ENCODE results near the gene DEPP1. TPM values are rescaled to one million over a fixed set of nuclear protein-coding genes. Genes with fewer than 3 reads are reported as not detected.

The DEPP1 gene
- total and polyA plus RNA-seq, 2 of the 4 experiments (the other 2 are of a cell fraction), result 13.6 to 30.0 TPM

GRCh38 chr10:44998146-44998631, 19.6 kb upstream of the DEPP1 start:
- Histone ChIP-seq H3K4ac (ENCODE audit: low read depth, low read length) (peak overlapping the region; percentile 71), H3K79me1 (ENCODE audit: low read depth in 1 of 2, low read length in 2 of 2) (peaks cover 7 to 27% of the 10 kb centered on the region in 2 experiments), H4K5ac (ENCODE audit: low read depth, low read length) (peak overlapping the region; percentile 42; the same call in 1 of the 2 replicates), H3K4me3 (ENCODE audit: insufficient read depth, low read depth, low read length) (no peak overlapping the region), H3K9ac (ENCODE audit: low read depth, low read length) (no peak overlapping the region), H4K91ac (ENCODE audit: insufficient read depth, low read depth, low read length) (peak overlapping the region; percentile 47; the same call in 1 of the 2 replicates), H3K9me1 (ENCODE audit: insufficient read depth, low read length) (peaks cover 41% of the 10 kb centered on the region), H4K20me1 (ENCODE audit: insufficient read depth, low read length) (no peaks in the 10 kb centered on the region), H2BK20ac (ENCODE audit: low read depth, low read length) (peak overlapping the region; percentile 71; the same call in 1 of the 2 replicates), H3K14ac (replicated peaks; ENCODE audit: low read depth, low read length) (peak overlapping the region; percentile 14; the same call in 1 of the 2 replicates), H3K36me3 (ENCODE audit: control insufficient read depth, insufficient read depth, low read length) (peaks cover under 1% of the 10 kb centered on the region; the same call in 1 of the 2 replicates), H3K23ac (ENCODE audit: low read depth, low read length) (no peak overlapping the region), H4K8ac (ENCODE audit: low read depth in 2 of 2, low read length in 2 of 2) (peak overlapping the region in 1 of 2 experiments; percentile 11; a peak in 1 of 4 replicates), H3K56ac (ENCODE audit: extremely low read depth, insufficient read depth, low read length) (no peak overlapping the region), H3K9me3 (ENCODE audit: control insufficient read depth, insufficient read depth, low read length) (no peaks in the 10 kb centered on the region), H3K4me1 (ENCODE audit: control insufficient read depth, insufficient read depth, low read length) (peaks cover 43% of the 10 kb centered on the region), H2BK120ac (ENCODE audit: low read depth, low read length) (peak overlapping the region; percentile 50), H3K4me2 (ENCODE audit: low read depth, low read length) (no peak overlapping the region), H3K27ac (ENCODE audit: insufficient read depth, low read length) (peak overlapping the region; percentile 13; the same call in 1 of the 2 replicates), H2AK5ac (ENCODE audit: low read depth, low read length) (peak overlapping the region; percentile 48), H3K27me3 (ENCODE audit: control insufficient read depth, insufficient read depth, low read length) (no peaks in the 10 kb centered on the region), H2AFZ (replicated peaks; ENCODE audit: low read length, poor library complexity) (no peak overlapping the region), H3K18ac (ENCODE audit: low read depth, low read length) (peak overlapping the region; percentile 80), H2BK5ac (ENCODE audit: low read depth, low read length, poor library complexity, severe bottlenecking) (peak overlapping the region; percentile 23), H2AK9ac (replicated peaks; ENCODE audit: low read depth, low read length, poor library complexity) (no peak overlapping the region), H2BK15ac (ENCODE audit: low read depth, low read length) (peak overlapping the region; percentile 41; the same call in 1 of the 3 replicates)
- ATAC-seq (ENCODE audit: low read depth) (no peak), DNase-seq (peak; percentile 70)
- ChIA-PET CTCF (no interaction called here), POLR2A (ENCODE audit: unreplicated experiment) (no interaction called here)
- WGBS, 2 experiments (ENCODE audit: extremely low coverage in 2 of 2, insufficient read length in 1 of 2), result 100% methylated on average over 1 of the region's 6 CpGs; no CpG with 5 or more reads in 1 of the 2 experiments
- BruUV-seq (replicated peaks), result no TSS peak
- intact Hi-C loops (cut with micrococcal nuclease), result no loop called here
- peak; percentile 89 for TF ChIP-seq CEBPB (IDR thresholded peaks at IDR 0.05; ENCODE audit: low read depth, low read length)
- TF ChIP-seq MXI1 (IDR thresholded peaks at IDR 0.05; ENCODE audit: borderline replicate concordance, low read depth, low read length), result no peak
- no peak for TF ChIP-seq RFX5 (IDR thresholded peaks at IDR 0.05; ENCODE audit: low read depth, low read length)
- no peak for TF ChIP-seq RCOR1 (IDR thresholded peaks at IDR 0.05; ENCODE audit: insufficient replicate concordance, low read length)
- no peak for TF ChIP-seq MAZ (IDR thresholded peaks at IDR 0.05; ENCODE audit: borderline replicate concordance, low read depth, low read length)
- TF ChIP-seq MAFK (IDR thresholded peaks at IDR 0.05; ENCODE audit: low read depth, low read length), result no peak
- TF ChIP-seq POLR2A (IDR thresholded peaks at IDR 0.05; ENCODE audit: low read depth, low read length), result no peak
- dilution Hi-C loops (cut with HindIII; ENCODE audit: low sequenced_read_pairs, unreplicated experiment), result no loop called here
- in situ Hi-C loops (cut with MboI; ENCODE audit: low sequenced_read_pairs), result loop anchor here (25.0 kb wide), 4 partner anchors 1014 to 1861 kb away; partner anchors contain the start of genes CSGALNACT2 and HNRNPF

Data from IMR-90 (cell line).